Naive thymus-derived CD4-positive, alpha-beta T cell (primary cell): ENCODE measurements around the gene PHLPP1. TPM values are rescaled to one million over a fixed set of nuclear protein-coding genes. Genes with fewer than 3 reads are reported as not detected.
A peak's percentile ranks its signal among the peaks of the same experiment; 100 is the strongest.

ENCODE experiments used
- ATAC-seq: fragments of 150-1000 bp; cut with Tn5 transposase; 2 replicates; pipeline ENCODE4 v1.10.0; 2021; ENCODE audit warnings: mild to moderate bottlenecking, moderate library complexity
- CTCF ChIA-PET: fragments of 350-600 bp; sonication (Branson Sonifier 250); formaldehyde crosslinking; loops from one replicate; lab custom pipeline; 2021; ENCODE audit warnings: antibody characterized with exemption; lab: Charles Lee
- POLR2A ChIA-PET: fragments of 350-600 bp; sonication (Branson Sonifier 250); formaldehyde crosslinking; loops from one replicate; lab custom pipeline; 2021; ENCODE audit warnings: antibody characterized with exemption, inconsistent platforms; lab: Charles Lee
- DNase-seq, 9 donors: peaks; one replicate each; pipeline versions ENCODE4 v3.0.0 to v3.0.0-alpha.2; 2020 to 2022; ENCODE audit warnings: mixed read lengths in 1 of 9
- H3K27ac ChIP-seq: one replicate; pipeline ENCODE4 v1.7.0; 2013; ENCODE audit warnings: mild to moderate bottlenecking, low read depth, low read length, moderate library complexity
- H3K27me3 ChIP-seq, 2 donors: one replicate each; pipeline ENCODE4 v1.7.0; 2013; ENCODE audit warnings: low read length in 2 of 2, mild to moderate bottlenecking in 2 of 2, moderate library complexity in 2 of 2; ENCODE audit not compliant: control insufficient read depth in 2 of 2, insufficient read depth in 2 of 2
- H3K36me3 ChIP-seq, 3 experiments: 1 replicate in 2 of 3; 2 replicates in 1 of 3; pipeline ENCODE4 v1.7.0; 2013; ENCODE audit warnings: low read length in 3 of 3, mild to moderate bottlenecking in 3 of 3, moderate library complexity in 1 of 3; ENCODE audit not compliant: insufficient read depth in 3 of 3, control insufficient read depth in 2 of 3
- H3K4me1 ChIP-seq, 2 donors: one replicate each; pipeline ENCODE4 v1.7.0; 2013; ENCODE audit warnings: low read length in 2 of 2, mild to moderate bottlenecking in 2 of 2, moderate library complexity in 1 of 2; ENCODE audit not compliant: control insufficient read depth in 2 of 2, insufficient read depth in 2 of 2
- H3K4me3 ChIP-seq: 2 replicates; pipeline ENCODE4 v1.7.0; 2013; ENCODE audit warnings: mild to moderate bottlenecking, low read length
- H3K9me3 ChIP-seq, 3 experiments: 1 replicate in 2 of 3; 2 replicates in 1 of 3; pipeline ENCODE4 v1.7.0; 2013; ENCODE audit warnings: low read length in 3 of 3; ENCODE audit not compliant: control insufficient read depth in 2 of 3
- H3K27ac Mint-ChIP-seq, 9 donors: one replicate each; pipeline ENCODE4 v1.8.0; 2020 to 2022; ENCODE audit warnings: mixed read lengths in 9 of 9, mild to moderate bottlenecking in 8 of 9, moderate library complexity in 5 of 9, inconsistent platforms in 2 of 9
- H3K27me3 Mint-ChIP-seq, 5 donors: one replicate each; pipeline ENCODE4 v1.8.0; 2021 to 2022; ENCODE audit warnings: mixed read lengths in 5 of 5, mild to moderate bottlenecking in 1 of 5
- H3K36me3 Mint-ChIP-seq, 5 donors: one replicate each; pipeline ENCODE4 v1.8.0; 2020 to 2022; ENCODE audit warnings: mixed read lengths in 5 of 5, mild to moderate bottlenecking in 3 of 5, inconsistent platforms in 1 of 5
- H3K4me1 Mint-ChIP-seq, 7 donors: one replicate each; pipeline ENCODE4 v1.8.0; 2020 to 2022; ENCODE audit warnings: mixed read lengths in 7 of 7, mild to moderate bottlenecking in 3 of 7, inconsistent platforms in 1 of 7
- H3K4me3 Mint-ChIP-seq, 10 donors: one replicate each; pipeline ENCODE4 v1.8.0; 2020 to 2022; ENCODE audit warnings: mild to moderate bottlenecking in 10 of 10, mixed read lengths in 10 of 10, moderate library complexity in 6 of 10, inconsistent platforms in 2 of 10
- H3K9me3 Mint-ChIP-seq, 11 donors: one replicate each; pipeline ENCODE4 v1.8.0; 2020 to 2022; ENCODE audit warnings: mixed read lengths in 11 of 11, mild to moderate bottlenecking in 4 of 11, inconsistent platforms in 1 of 11, moderate library complexity in 1 of 11
- intact Hi-C, 2 donors: fragments of 100-400 bp; cut with micrococcal nuclease; formaldehyde crosslinking; loops; one replicate each; pipeline ENCODE4 v1.15.1; 2023
- polyA plus RNA-seq, 2 donors: library from polyadenylated mRNA; unstranded; fragments of 300-500 nt; fragmentation: Illumina TruSeq; gene quantifications; one replicate each; pipeline ENCODE4 v1.2.3, GENCODE V29; 2021
- total RNA-seq, 6 experiments: library from RNA in 5 of 6; stranded (reverse) in 5 of 6; gene quantifications; 1 replicate in 5 of 6; 2 replicates in 1 of 6; pipeline ENCODE4 v1.2.3 and lab custom pipeline; 2021 to 2026

Gene PHLPP1
- total and polyA plus RNA-seq, 7 experiments from 2014 or later: 0.07 to 9.7 (median 6.9) TPM

GRCh38 chr18:62935994-62936393 is 220.7 kb downstream of the PHLPP1 start:
- ChIA-PET POLR2A (no interaction called here), CTCF (no interaction called here)
- ATAC-seq (no peak), DNase-seq (no peak)
- Histone ChIP-seq H3K27me3 (no peaks in the 10 kb centered on the region), H3K27ac (no peak overlapping the region), H3K9me3 (peaks cover 0 to 6% (median 0%) of the 10 kb centered on the region in 3 experiments), H3K4me1 (no peaks in the 10 kb centered on the region), H3K4me3 (no peak overlapping the region), H3K36me3 (no peaks in the 10 kb centered on the region)
- Mint-ChIP-seq H3K36me3 (peaks cover 0 to 9% (median 6%) of the 10 kb centered on the region in 5 donors), H3K9me3 (peaks cover 0 to 26% (median 13%) of the 10 kb centered on the region in 11 donors), H3K4me1 (peaks cover 0 to 25% (median 3%) of the 10 kb centered on the region in 7 donors), H3K27ac (no peak overlapping the region), H3K27me3 (no peaks in the 10 kb centered on the region), H3K4me3 (no peak overlapping the region)
- intact Hi-C loops: no loop called here

- Mint-ChIP-seq H3K4me1 (peaks cover 0 to 25% (median 3%) of the 10 kb centered on the region in 7 donors), H3K36me3 (peaks cover 0 to 9% (median 4%) of the 10 kb centered on the region in 5 donors), H3K27me3 (no peaks in the 10 kb centered on the region), H3K27ac (no peak overlapping the region), H3K9me3 (peaks cover 0 to 18% (median 7%) of the 10 kb centered on the region in 11 donors), H3K4me3 (no peak overlapping the region)
- no peaks in the 10 kb centered on the region for H3K36me3 ChIP-seq
- intact Hi-C loops: no loop called here
- CTCF ChIA-PET: no interaction called here
- DNase-seq (no peak), ATAC-seq (no peak)
- H3K4me3 ChIP-seq: no peak overlapping the region
- no peaks in the 10 kb centered on the region for H3K4me1 ChIP-seq
- H3K27ac ChIP-seq: no peak overlapping the region
- H3K27me3 ChIP-seq: no peaks in the 10 kb centered on the region
- H3K9me3 ChIP-seq: peaks cover 0 to 6% (median 0%) of the 10 kb centered on the region in 3 experiments
- POLR2A ChIA-PET: no interaction called here
These were observed 221.7 kb downstream of the PHLPP1 start for GRCh38 chr18:62937065-62937464.

GRCh38 chr18:62938006-62938405 is 222.7 kb downstream of the PHLPP1 start:
- Histone ChIP-seq H3K4me1 (no peaks in the 10 kb centered on the region), H3K36me3 (no peaks in the 10 kb centered on the region), H3K27ac (no peak overlapping the region), H3K27me3 (no peaks in the 10 kb centered on the region), H3K4me3 (no peak overlapping the region), H3K9me3 (no peaks in the 10 kb centered on the region)
- Mint-ChIP-seq H3K27me3 (no peaks in the 10 kb centered on the region), H3K4me3 (no peak overlapping the region), H3K4me1 (peaks cover 0 to 25% (median 3%) of the 10 kb centered on the region in 7 donors), H3K27ac (peak overlapping the region in 1 of 9 donors; percentile 10), H3K36me3 (peaks cover 0 to 11% (median 3%) of the 10 kb centered on the region in 5 donors), H3K9me3 (peaks cover 0 to 10% (median 2%) of the 10 kb centered on the region in 11 donors)
- no peak for ATAC-seq
- intact Hi-C loops: no loop called here
- CTCF ChIA-PET: no interaction called here
- no peak for DNase-seq
- POLR2A ChIA-PET: no interaction called here

GRCh38 chr18:62938487-62938886 is 223.1 kb downstream of the PHLPP1 start:
- Mint-ChIP-seq H3K36me3 (peaks cover 0 to 16% (median 4%) of the 10 kb centered on the region in 5 donors), H3K27ac (no peak overlapping the region), H3K4me1 (peaks cover 0 to 25% (median 3%) of the 10 kb centered on the region in 7 donors), H3K27me3 (no peaks in the 10 kb centered on the region), H3K9me3 (peaks cover 0 to 8% (median 0%) of the 10 kb centered on the region in 11 donors), H3K4me3 (no peak overlapping the region)
- intact Hi-C loops: no loop called here
- ChIA-PET POLR2A (no interaction called here), CTCF (no interaction called here)
- no peaks in the 10 kb centered on the region for H3K27me3 ChIP-seq
- no peaks in the 10 kb centered on the region for H3K36me3 ChIP-seq
- H3K4me1 ChIP-seq: no peaks in the 10 kb centered on the region
- no peak for DNase-seq
- H3K9me3 ChIP-seq: no peaks in the 10 kb centered on the region
- ATAC-seq: no peak
- no peak overlapping the region for H3K4me3 ChIP-seq
- no peak overlapping the region for H3K27ac ChIP-seq

DNA sequence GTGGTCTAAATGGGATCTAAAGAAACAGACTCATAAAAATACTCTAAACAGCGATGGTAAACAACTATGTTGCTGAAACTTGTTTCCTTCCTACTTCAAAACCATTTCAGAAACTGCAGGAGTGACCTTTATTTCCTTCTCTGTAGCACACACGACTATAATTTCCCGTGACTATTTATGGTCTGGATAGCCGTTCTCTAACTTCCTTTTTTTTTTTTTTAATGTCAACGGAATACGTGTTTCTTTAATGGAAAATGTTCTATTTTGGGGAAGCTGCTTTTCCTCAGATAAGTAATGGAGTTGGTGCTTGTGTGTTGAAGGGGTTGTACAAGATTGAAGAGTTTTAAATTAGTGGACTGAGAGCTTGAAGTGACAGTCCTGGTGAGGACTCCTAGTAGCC is 224.1 kb downstream of the PHLPP1 start:
- Mint-ChIP-seq H3K4me1 (peaks cover 0 to 25% (median 3%) of the 10 kb centered on the region in 7 donors), H3K27ac (peak overlapping the region in 1 of 9 donors; percentile 48), H3K4me3 (no peak overlapping the region), H3K27me3 (no peaks in the 10 kb centered on the region), H3K36me3 (peaks cover 0 to 11% (median 0%) of the 10 kb centered on the region in 5 donors), H3K9me3 (no peaks in the 10 kb centered on the region)
- ChIA-PET CTCF (no interaction called here), POLR2A (no interaction called here)
- DNase-seq (no peak), ATAC-seq (peak; percentile 53)
- Histone ChIP-seq H3K27ac (no peak overlapping the region), H3K9me3 (no peaks in the 10 kb centered on the region), H3K4me1 (no peaks in the 10 kb centered on the region), H3K36me3 (no peaks in the 10 kb centered on the region), H3K4me3 (no peak overlapping the region), H3K27me3 (no peaks in the 10 kb centered on the region)
- intact Hi-C loops: no loop called here

- ChIA-PET POLR2A (no interaction called here), CTCF (interaction anchor here (0.7 kb wide), 1 partner anchor 451 kb away, joined by 3 read pairs; no protein-coding TSS in a partner anchor)
- Mint-ChIP-seq H3K36me3 (peaks cover 0 to 14% (median 4%) of the 10 kb centered on the region in 5 donors), H3K9me3 (no peaks in the 10 kb centered on the region), H3K4me3 (no peak overlapping the region), H3K27me3 (no peaks in the 10 kb centered on the region), H3K4me1 (peaks cover 0 to 25% (median 3%) of the 10 kb centered on the region in 7 donors), H3K27ac (no peak overlapping the region)
- no peak overlapping the region for H3K27ac ChIP-seq
- no peak overlapping the region for H3K4me3 ChIP-seq
- intact Hi-C loops: no loop called here
- H3K27me3 ChIP-seq: no peaks in the 10 kb centered on the region
- H3K36me3 ChIP-seq: no peaks in the 10 kb centered on the region
- ATAC-seq (no peak), DNase-seq (no peak)
- H3K9me3 ChIP-seq: no peaks in the 10 kb centered on the region
- H3K4me1 ChIP-seq: no peaks in the 10 kb centered on the region
These were observed 224.6 kb downstream of the PHLPP1 start for GRCh38 chr18:62939926-62940325.

- H3K4me1 Mint-ChIP-seq: peaks cover 0 to 20% (median 3%) of the 10 kb centered on the region in 7 donors
- H3K4me3 Mint-ChIP-seq: no peak overlapping the region
- Histone ChIP-seq H3K27ac (no peak overlapping the region), H3K4me1 (no peaks in the 10 kb centered on the region), H3K9me3 (no peaks in the 10 kb centered on the region), H3K4me3 (no peak overlapping the region), H3K27me3 (no peaks in the 10 kb centered on the region), H3K36me3 (no peaks in the 10 kb centered on the region)
- ChIA-PET CTCF (no interaction called here), POLR2A (no interaction called here)
- ATAC-seq: no peak
- peaks cover 5 to 30% (median 10%) of the 10 kb centered on the region in 5 donors for H3K36me3 Mint-ChIP-seq
- H3K27ac Mint-ChIP-seq: no peak overlapping the region
- no peaks in the 10 kb centered on the region for H3K27me3 Mint-ChIP-seq
- no peak for DNase-seq
- no peaks in the 10 kb centered on the region for H3K9me3 Mint-ChIP-seq
- intact Hi-C loops: no loop called here
These were observed 227.2 kb downstream of the PHLPP1 start for GRCh38 chr18:62942578-62942977.
